HG03457 (cell line): ENCODE data around the gene ASIC2.

Experiments
- ATAC-seq: cut with Tn5 transposase; IDR thresholded peaks from one replicate; pipeline ENCODE4 v1.9.1; 2021; ENCODE audit warnings: moderate number of reproducible peaks; ENCODE audit not compliant: unreplicated experiment

The ASIC2 gene

DNA sequence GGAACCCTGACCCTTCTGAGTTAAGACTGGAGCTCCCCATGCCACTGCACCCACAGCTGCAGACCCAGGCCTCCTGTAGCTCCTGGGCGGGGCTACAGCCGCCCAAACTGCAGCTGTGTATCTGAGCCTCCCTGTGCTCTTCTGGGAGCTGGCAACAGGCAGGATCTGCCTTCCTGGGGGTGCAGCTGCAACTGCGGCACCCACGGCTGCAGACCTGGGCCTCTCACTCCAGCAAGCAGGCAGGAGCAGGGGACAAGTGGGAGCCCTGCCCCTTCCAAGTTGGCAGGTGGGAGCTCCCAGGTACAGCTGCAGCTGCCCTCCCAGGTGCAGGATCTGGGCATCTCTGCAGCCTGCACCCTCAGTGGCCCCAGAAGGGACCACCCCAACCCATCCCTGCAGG lies 259.9 kb downstream of the ASIC2 start:
- ATAC-seq = no peak

DNA sequence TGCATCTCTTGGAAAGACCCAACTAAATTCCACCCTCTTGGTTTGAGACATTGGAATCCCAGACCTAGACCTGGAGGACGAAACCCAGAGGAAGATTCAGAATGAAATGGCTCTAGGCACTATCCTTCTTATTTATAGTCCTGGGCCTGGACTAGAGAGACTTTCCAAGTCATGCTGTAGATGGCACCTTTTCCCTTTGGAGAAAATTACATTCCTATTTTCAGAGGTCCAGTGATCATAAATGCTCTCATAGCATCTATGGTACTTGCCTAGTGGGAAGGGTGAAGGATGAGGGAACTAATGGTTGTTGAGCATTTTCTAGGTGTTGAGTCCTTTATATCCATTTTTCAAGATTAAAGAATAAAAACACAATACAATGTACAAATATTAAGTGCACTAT lies 264.3 kb downstream of the ASIC2 start:
- ATAC-seq = no peak

- ATAC-seq = no peak
Observed at GRCh38 chr17:33028061-33028460, 265.0 kb downstream of the ASIC2 start.

GRCh38 chr17:33024688-33025486 lies 268.2 kb downstream of the ASIC2 start:
- ATAC-seq = no peak

DNA sequence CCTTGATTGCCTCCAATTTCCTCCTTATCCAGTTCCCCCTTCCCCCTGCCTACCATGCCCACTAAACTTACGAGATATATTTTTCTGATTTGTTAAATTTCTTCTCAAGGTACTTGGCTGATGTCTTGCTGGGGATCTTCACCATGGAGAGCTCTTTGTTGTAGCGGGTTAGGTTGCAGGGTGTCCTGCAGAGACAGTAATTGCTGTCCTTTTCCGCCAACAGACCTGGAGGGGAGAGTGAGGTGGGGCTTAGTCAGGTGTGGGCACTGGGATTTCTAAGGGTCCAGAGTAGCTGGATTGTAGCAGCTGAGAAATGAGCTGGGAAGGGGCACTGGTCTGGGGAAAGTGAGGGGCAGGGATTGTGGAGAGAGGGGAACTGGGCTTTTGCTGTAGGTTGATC lies 269.3 kb downstream of the ASIC2 start:
- ATAC-seq = no peak

- no peak for ATAC-seq
Observed at GRCh38 chr17:33021731-33022408, 271.2 kb downstream of the ASIC2 start.

- ATAC-seq = no peak
Observed at GRCh38 chr17:33019161-33019890, 273.8 kb downstream of the ASIC2 start.

DNA sequence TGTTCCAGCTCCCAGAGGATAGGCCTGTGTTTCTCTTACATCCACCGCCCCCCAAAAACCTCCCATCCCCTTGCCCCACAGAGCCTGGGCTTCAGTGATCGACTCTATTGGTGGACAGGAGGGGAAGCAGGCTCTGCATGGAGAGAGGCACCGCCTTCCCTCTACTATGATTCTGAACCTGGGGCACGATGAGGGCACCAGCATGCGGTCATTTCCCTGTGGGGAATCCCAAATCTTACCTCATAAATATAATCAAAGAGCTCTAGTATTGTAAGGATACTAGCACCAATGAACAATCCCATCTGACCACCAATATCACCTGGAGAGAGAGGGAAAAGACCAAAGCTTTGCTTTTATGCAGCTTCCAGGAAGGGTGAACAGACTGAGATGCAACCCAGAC lies 275.7 kb downstream of the ASIC2 start:
- ATAC-seq = no peak

DNA sequence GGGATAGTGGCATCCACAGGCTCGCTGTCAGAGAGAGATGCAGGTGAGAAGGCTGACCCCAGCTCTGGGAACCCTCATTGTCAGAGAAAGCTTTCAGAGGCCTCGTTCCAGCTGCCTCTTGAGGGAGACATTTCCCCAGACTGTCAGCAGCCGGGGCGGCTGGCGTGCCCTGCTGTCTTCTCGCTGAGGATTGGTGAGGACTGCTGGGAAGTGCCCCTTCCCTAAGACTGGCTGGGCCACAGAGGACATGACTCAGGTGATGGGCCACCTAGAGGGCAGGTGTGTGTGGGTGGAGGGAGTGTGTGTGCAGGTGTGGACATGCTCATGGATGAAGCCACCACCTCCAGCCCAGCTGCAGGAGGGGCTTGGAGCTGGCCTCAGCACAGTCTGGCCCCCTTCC lies 276.2 kb downstream of the ASIC2 start:
- ATAC-seq = no peak

- no peak for ATAC-seq
Observed at GRCh38 chr17:33015716-33016346, 277.3 kb downstream of the ASIC2 start.

DNA sequence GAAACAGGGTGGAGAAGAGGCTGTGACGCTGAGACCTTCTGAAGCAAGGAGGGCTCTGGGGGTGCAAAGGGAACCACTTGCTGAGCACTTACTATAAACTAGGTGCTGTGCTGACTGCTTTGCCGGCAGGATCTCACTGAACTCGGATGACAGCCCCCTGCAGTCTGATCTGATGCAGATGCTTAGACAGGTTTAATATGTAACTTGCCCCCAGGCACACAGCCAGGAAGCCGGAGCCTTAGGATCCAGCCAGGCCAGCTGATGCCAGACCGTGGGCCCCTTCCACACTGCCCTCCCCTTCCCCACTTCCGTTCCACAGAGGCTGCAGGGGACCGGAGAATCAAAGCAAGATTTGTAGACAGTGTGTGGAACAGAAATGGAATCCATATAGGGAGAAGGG lies 278.3 kb downstream of the ASIC2 start:
- no peak for ATAC-seq

GRCh38 chr17:33013596-33014375 lies 279.3 kb downstream of the ASIC2 start:
- no peak for ATAC-seq

DNA sequence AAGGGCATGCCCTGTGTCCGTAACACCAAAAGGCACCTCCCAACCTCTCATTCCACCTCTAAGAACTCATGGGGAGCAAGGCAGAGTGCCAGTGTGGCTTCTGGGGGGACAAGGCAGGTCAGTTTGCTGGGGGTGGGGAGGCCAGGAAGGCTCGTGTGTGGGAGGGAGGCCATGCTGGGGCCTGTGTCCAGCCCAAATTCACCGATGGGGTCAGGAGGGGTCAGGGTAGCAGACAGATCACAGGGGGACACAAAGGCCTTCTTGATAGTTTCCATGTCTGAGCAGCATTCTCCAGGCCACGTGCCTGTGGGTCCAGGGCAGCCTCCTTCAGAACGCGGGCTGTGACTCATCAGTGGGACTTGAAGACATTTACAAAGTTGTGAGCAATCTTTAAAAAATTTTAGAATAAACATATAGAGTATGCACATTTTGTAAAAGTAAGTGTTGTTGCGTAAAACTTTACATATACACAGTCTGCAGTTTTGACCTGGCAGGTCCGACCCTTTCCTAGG lies 280.5 kb downstream of the ASIC2 start:
- ATAC-seq = no peak

- no peak for ATAC-seq
Observed at GRCh38 chr17:33009636-33010035, 283.5 kb downstream of the ASIC2 start.

DNA sequence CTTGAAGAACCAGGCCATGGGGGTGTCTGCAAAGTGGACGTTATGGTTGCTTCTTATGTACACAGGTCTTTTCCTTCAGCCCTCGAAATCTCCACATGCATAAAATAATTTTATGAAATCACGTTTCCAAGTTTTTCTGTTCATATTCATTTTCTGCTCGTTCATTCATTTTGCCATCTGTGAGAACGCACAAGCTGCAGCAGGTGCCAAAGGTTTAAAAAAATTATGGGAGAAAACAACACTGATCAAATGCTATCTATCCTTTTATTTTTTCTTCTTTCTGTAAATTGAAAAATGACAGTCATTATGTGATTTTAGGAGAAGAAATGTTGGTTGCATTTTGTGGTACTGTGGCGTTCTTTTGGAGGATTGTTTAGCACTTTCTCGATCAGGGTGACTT lies 285.9 kb downstream of the ASIC2 start:
- no peak for ATAC-seq

- ATAC-seq = no peak
Observed at GRCh38 chr17:33002246-33002645, 290.8 kb downstream of the ASIC2 start.

DNA sequence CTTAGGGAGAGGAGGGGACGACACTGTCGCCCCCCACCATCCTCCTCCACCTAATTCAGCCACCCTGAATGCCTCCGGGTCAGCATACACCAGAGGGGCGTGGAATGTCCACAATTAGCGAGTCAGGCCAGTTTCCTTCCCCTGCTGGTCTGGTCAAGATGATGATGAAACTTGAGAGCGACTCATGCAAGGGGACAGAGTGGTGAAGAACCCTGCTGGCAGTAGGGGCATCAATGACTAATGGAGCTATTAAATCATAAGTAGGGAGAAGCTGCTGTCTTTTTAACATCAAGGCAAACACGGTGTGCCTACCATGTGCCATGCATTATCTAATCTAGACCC lies 294.2 kb downstream of the ASIC2 start:
- no peak for ATAC-seq

DNA sequence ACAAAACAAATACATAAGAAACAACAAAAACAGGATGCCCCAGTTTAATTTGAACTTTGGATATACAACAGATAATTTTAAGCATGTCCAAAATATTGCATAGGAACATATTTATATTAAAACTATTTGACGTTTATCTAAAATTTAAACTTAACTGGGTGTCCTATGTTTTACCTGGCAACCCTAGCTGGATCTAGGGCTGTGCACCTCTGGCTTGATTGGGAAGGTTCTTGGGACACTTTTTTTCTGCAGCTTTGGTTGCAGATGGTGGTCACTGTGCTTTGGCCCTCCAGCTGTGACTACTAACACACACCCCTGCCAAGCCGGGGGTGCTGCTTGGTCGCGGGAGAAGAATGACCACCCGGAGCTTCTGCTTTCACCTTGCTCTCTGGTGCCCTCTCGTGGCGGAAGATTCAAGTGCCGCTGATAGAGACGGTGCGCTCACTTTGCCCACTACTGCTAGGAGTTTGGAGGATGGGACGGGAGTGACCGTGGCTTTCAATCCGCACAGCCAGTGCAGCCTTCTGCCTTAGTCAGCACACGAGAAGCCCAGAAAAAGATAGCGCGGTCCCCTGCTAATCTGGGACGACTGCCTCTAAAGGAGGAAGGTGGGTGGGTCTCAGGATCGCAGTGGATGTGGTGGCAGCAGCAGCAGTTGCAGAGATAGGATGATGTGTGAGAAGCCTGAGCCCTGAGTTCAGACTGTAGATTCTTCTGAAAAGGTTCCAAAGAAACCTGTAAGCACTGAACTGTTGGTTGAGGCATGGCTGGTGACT lies 294.8 kb downstream of the ASIC2 start:
- ATAC-seq = no peak

DNA sequence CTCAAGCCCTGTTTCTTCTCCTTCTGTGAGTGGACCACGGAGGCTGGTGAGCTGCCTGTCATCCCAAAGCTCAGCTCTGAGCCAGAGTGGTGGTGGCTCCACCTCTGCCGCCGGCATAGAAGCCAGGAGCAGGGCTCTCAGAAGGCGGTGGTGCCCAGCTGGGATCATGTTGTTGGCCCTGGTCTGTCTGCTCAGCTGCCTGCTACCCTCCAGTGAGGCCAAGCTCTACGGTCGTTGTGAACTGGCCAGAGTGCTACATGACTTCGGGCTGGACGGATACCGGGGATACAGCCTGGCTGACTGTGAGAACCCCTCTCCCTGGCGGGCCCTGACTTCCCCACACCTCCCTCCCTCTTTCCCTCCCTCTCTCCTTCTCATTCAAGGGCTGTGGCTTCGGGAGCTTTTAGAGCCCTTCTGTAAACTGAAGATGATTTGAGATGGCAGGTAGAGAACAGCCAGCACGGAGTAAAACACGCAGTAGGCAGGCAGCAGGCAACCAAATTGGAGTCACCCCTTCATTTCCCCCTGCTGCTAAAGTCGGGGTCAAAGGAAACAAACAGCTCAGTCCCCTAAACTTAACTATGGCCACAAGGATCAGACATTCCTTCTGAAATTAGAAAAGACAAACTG lies 297.6 kb downstream of the ASIC2 start:
- no peak for ATAC-seq
